Stimulated activated CD4-positive, alpha-beta T cell treated with anti-CD3 and anti-CD28 coated beads, Interleukin-1b, Interleukin-23, amount 100 ng/mL, for 4 hours (primary cell): Measurements from ENCODE around the gene KLHL1.
"Not testable (repeated sequence)": the region's sequence is repeated elsewhere in the genome, so short reads cannot be mapped to it uniquely, and the experiment has no call there.

Experiments
- DNase-seq, 2 donors: peaks; one replicate each; pipeline ENCODE4 v3.0.0-alpha.2; 2020; ENCODE audit warnings: low read depth in 2 of 2

Gene KLHL1

GRCh38 chr13:70108356-70109105 is at the start of gene KLHL1:
KLHL1 (minus strand) TSS chr13:70108452; CDS start chr13:70107699, 753 bp downstream.
- no peak for DNase-seq

- DNase-seq = not testable (repeated sequence)
These were observed 34.4 kb upstream of the KLHL1 start for GRCh38 chr13:70142658-70143057.

GRCh38 chr13:70128098-70128497 is 19.8 kb upstream of the KLHL1 start:
- no peak for DNase-seq

GRCh38 chr13:70125693-70126092 is 17.4 kb upstream of the KLHL1 start:
- DNase-seq = no peak

GRCh38 chr13:70117338-70117905 is 9.2 kb upstream of the KLHL1 start:
- DNase-seq = no peak

GRCh38 chr13:70107498-70108281 is 562 bp downstream of the KLHL1 start, which contains the start of gene ATXN8OS:
ATXN8OS (plus strand) TSS chr13:70107826.
- DNase-seq = no peak

GRCh38 chr13:70107125-70107497 is 1.1 kb downstream of the KLHL1 start:
- no peak for DNase-seq

GRCh38 chr13:70104481-70104880 is 3.8 kb downstream of the KLHL1 start:
- no peak for DNase-seq

GRCh38 chr13:70098669-70099068 is 9.6 kb downstream of the KLHL1 start:
- DNase-seq = no peak

- no peak for DNase-seq
These were observed 18.1 kb downstream of the KLHL1 start for GRCh38 chr13:70090036-70090723.

- no peak for DNase-seq
These were observed 19.3 kb downstream of the KLHL1 start for GRCh38 chr13:70088926-70089325.

GRCh38 chr13:70087247-70087646 is 21.0 kb downstream of the KLHL1 start:
- DNase-seq = no peak

GRCh38 chr13:70080012-70080411 is 28.2 kb downstream of the KLHL1 start:
- DNase-seq = no peak

- no peak for DNase-seq
These were observed 53.7 kb downstream of the KLHL1 start for GRCh38 chr13:70054572-70054971.

GRCh38 chr13:70051531-70051930 is 56.7 kb downstream of the KLHL1 start:
- no peak for DNase-seq

GRCh38 chr13:70043685-70044084 is 64.6 kb downstream of the KLHL1 start:
- DNase-seq = no peak

- no peak for DNase-seq
These were observed 66.1 kb downstream of the KLHL1 start for GRCh38 chr13:70042193-70042592.

GRCh38 chr13:70034286-70034685 is 74.0 kb downstream of the KLHL1 start:
- DNase-seq = no peak

- no peak for DNase-seq
These were observed 80.7 kb downstream of the KLHL1 start for GRCh38 chr13:70027551-70027950.

- no peak for DNase-seq
These were observed 84.7 kb downstream of the KLHL1 start for GRCh38 chr13:70023516-70023915.

GRCh38 chr13:70022646-70023045 is 85.6 kb downstream of the KLHL1 start:
- DNase-seq = no peak

GRCh38 chr13:70016116-70016515 is 92.1 kb downstream of the KLHL1 start:
- DNase-seq = no peak
